HEK293 (cell line): ENCODE measurements around the gene ABT1.
"Not testable (repeated sequence)": the region's sequence is repeated elsewhere in the genome, so short reads cannot be mapped to it uniquely, and the experiment has no call there.

ENCODE experiments used
- CTCF ChIA-PET: fragments of 350-600 bp; formaldehyde crosslinking; extraction: SDS; loops from one replicate; lab custom pipeline; 2021; ENCODE audit warnings: antibody characterized with exemption; lab: Yijun Ruan, JAX
- POLR2A ChIA-PET: fragments of 300-600 bp; formaldehyde crosslinking; extraction: SDS; loops from one replicate; lab custom pipeline; 2020; ENCODE audit warnings: antibody characterized with exemption, inconsistent platforms; lab: Yijun Ruan, JAX
- H3K27ac ChIP-seq: fragments of 200-500 bp; sonication (Bioruptor generic); 2 replicates; pipeline ENCODE4 v1.5.1; 2014; ENCODE audit warnings: low read depth, low read length, control low read depth, inconsistent platforms; ENCODE audit errors: extremely low read depth
- H3K36me3 ChIP-seq, 2 experiments: fragments of 200-500 bp in 1 of 2; sonication (Bioruptor generic) in 1 of 2; 1 replicate in 1 of 2; 2 replicates in 1 of 2; pipeline ENCODE4 v1.5.1; 2014 to 2017; ENCODE audit warnings: inconsistent platforms in 2 of 2, low read length in 2 of 2; ENCODE audit not compliant: control insufficient read depth in 2 of 2, insufficient read depth in 1 of 2
- H3K4me1 ChIP-seq: fragments of 200-500 bp; sonication (Bioruptor generic); 2 replicates; pipeline ENCODE4 v1.5.1; 2014; ENCODE audit warnings: mild to moderate bottlenecking, low read length, inconsistent platforms; ENCODE audit not compliant: control insufficient read depth, insufficient read depth
- H3K4me3 ChIP-seq: 2 replicates; pipeline ENCODE4 v1.5.1; 2011; ENCODE audit warnings: low read depth, mild to moderate bottlenecking, control low read depth, low read length, moderate library complexity
- H3K9me3 ChIP-seq: fragments of 200-500 bp; sonication (Bioruptor generic); 2 replicates; pipeline ENCODE4 v1.5.1; 2014; ENCODE audit warnings: low read depth, low read length, inconsistent platforms; ENCODE audit not compliant: control insufficient read depth, insufficient read depth
- BCL11A ChIP-seq: fragments of 450-650 bp; formaldehyde crosslinking; IDR thresholded peaks from 2 replicates; pipeline ENCODE4 v1.5.1; 2016; ENCODE audit warnings: low read depth, missing biosample characterization, missing genetic modification characterization
- KLF1 ChIP-seq: fragments of 450-650 bp; formaldehyde crosslinking; IDR thresholded peaks from 2 replicates; pipeline ENCODE4 v1.5.1; 2016; ENCODE audit warnings: missing biosample characterization, missing genetic modification characterization
- MYNN ChIP-seq: fragments of 450-650 bp; formaldehyde crosslinking; IDR thresholded peaks from 2 replicates; pipeline ENCODE4 v1.5.1; 2016; ENCODE audit warnings: missing biosample characterization, missing genetic modification characterization, borderline replicate concordance
- WT1 ChIP-seq: fragments of 450-650 bp; formaldehyde crosslinking; IDR thresholded peaks from 2 replicates; pipeline ENCODE4 v1.5.1; 2016; ENCODE audit warnings: missing biosample characterization, missing genetic modification characterization
- ZBTB21 ChIP-seq: fragments of 450-650 bp; formaldehyde crosslinking; IDR thresholded peaks from 2 replicates; pipeline ENCODE4 v1.5.1; 2017; ENCODE audit warnings: missing biosample characterization, missing genetic modification characterization
- ZEB2 ChIP-seq: fragments of 450-650 bp; formaldehyde crosslinking; IDR thresholded peaks from 2 replicates; pipeline ENCODE4 v1.5.1; 2016; ENCODE audit warnings: missing biosample characterization, missing genetic modification characterization
- ZNF184 ChIP-seq: fragments of 450-650 bp; IDR thresholded peaks from 2 replicates; pipeline ENCODE4 v1.5.1; 2018; ENCODE audit warnings: missing biosample characterization, mild to moderate bottlenecking, missing genetic modification characterization
- ZNF544 ChIP-seq: fragments of 450-650 bp; formaldehyde crosslinking; IDR thresholded peaks from 2 replicates; pipeline ENCODE4 v1.5.0; 2017; ENCODE audit warnings: missing biosample characterization, missing genetic modification characterization
- ZNF549 ChIP-seq: fragments of 450-650 bp; IDR thresholded peaks from 2 replicates; pipeline ENCODE4 v1.5.1; 2018; ENCODE audit warnings: missing biosample characterization, missing genetic modification characterization, mild to moderate bottlenecking, inconsistent platforms, moderate library complexity
- ZNF558 ChIP-seq: fragments of 450-650 bp; formaldehyde crosslinking; IDR thresholded peaks from 2 replicates; pipeline ENCODE4 v1.5.1; 2016; ENCODE audit warnings: missing biosample characterization, missing genetic modification characterization
- ZNF560 ChIP-seq: fragments of 450-650 bp; formaldehyde crosslinking; IDR thresholded peaks from 2 replicates; pipeline ENCODE4 v1.5.1; 2017; ENCODE audit warnings: missing biosample characterization, missing genetic modification characterization, borderline replicate concordance
- ZNF677 ChIP-seq: fragments of 450-650 bp; IDR thresholded peaks from 2 replicates; pipeline ENCODE4 v1.5.0; 2018; ENCODE audit warnings: missing biosample characterization, mild to moderate bottlenecking, missing genetic modification characterization, moderate library complexity
- ZNF707 ChIP-seq: fragments of 450-650 bp; formaldehyde crosslinking; IDR thresholded peaks from 2 replicates; pipeline ENCODE4 v1.5.1; 2016; ENCODE audit warnings: missing biosample characterization, missing genetic modification characterization
- ZNF843 ChIP-seq: fragments of 450-650 bp; formaldehyde crosslinking; IDR thresholded peaks from 2 replicates; pipeline ENCODE4 v1.5.1; 2016; ENCODE audit warnings: missing biosample characterization, missing genetic modification characterization
- TF ChIP-seq, protein P1 (sequence below): fragments of 450-650 bp; formaldehyde crosslinking; IDR thresholded peaks from 2 replicates; pipeline ENCODE4 v1.5.1; 2016; ENCODE audit warnings: missing biosample characterization, missing genetic modification characterization
- TF ChIP-seq, protein P2 (sequence below): fragments of 450-650 bp; formaldehyde crosslinking; IDR thresholded peaks from 2 replicates; pipeline ENCODE4 v1.5.1; 2016; ENCODE audit warnings: missing biosample characterization, missing genetic modification characterization
- TF ChIP-seq, protein P3 (sequence below): fragments of 450-650 bp; formaldehyde crosslinking; IDR thresholded peaks from 2 replicates; pipeline ENCODE4 v1.5.1; 2016; ENCODE audit warnings: missing biosample characterization, missing genetic modification characterization, borderline replicate concordance
- TF ChIP-seq, protein P4 (sequence below): fragments of 450-650 bp; IDR thresholded peaks from 2 replicates; pipeline ENCODE4 v1.5.1; 2018; ENCODE audit warnings: missing biosample characterization, missing genetic modification characterization

The ABT1 gene

DNA sequence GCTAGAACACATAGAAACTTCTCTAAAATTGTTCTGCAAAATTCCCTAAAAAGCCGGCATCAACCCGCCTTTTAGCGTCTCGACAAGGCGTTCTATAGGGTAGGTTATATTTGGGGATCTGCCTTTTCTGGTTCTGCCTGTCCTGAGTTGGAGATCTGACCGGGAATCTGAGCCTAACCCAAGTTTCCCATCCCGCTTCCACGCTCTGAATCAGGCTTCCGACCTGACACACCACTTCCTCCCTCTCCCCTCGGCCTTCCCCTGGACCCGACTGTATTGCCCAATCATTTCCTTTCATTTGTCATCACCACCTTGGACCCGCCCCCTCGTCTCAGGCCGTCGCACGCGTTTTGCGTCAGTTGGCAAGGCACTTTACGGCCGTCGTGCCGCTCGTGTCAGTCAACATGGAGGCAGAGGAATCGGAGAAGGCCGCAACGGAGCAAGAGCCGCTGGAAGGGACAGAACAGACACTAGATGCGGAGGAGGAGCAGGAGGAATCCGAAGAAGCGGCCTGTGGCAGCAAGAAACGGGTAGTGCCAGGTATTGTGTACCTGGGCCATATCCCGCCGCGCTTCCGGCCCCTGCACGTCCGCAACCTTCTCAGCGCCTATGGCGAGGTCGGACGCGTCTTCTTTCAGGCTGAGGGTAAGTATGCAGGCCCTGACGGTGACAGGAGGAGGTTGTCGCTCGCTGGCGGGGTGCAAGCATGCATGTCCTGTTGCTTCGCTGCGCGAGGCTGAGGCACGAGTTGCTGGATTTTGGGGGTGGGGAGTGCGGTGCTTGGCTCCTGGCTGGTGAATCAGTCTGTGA lies at the start of gene ABT1 (continued):
- TF ChIP-seq, protein P1, sequence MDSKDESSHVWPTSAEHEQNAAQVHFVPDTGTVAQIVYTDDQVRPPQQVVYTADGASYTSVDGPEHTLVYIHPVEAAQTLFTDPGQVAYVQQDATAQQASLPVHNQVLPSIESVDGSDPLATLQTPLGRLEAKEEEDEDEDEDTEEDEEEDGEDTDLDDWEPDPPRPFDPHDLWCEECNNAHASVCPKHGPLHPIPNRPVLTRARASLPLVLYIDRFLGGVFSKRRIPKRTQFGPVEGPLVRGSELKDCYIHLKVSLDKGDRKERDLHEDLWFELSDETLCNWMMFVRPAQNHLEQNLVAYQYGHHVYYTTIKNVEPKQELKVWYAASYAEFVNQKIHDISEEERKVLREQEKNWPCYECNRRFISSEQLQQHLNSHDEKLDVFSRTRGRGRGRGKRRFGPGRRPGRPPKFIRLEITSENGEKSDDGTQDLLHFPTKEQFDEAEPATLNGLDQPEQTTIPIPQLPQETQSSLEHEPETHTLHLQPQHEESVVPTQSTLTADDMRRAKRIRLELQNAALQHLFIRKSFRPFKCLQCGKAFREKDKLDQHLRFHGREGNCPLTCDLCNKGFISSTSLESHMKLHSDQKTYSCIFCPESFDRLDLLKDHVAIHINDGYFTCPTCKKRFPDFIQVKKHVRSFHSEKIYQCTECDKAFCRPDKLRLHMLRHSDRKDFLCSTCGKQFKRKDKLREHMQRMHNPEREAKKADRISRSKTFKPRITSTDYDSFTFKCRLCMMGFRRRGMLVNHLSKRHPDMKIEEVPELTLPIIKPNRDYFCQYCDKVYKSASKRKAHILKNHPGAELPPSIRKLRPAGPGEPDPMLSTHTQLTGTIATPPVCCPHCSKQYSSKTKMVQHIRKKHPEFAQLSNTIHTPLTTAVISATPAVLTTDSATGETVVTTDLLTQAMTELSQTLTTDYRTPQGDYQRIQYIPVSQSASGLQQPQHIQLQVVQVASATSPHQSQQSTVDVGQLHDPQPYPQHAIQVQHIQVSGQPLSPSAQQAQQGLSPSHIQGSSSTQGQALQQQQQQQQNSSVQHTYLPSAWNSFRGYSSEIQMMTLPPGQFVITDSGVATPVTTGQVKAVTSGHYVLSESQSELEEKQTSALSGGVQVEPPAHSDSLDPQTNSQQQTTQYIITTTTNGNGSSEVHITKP, result peak; percentile 88
- TF ChIP-seq ZBTB21 (tag by site-specific recombination) (peak; percentile 66; the same call in 1 of the 2 replicates), ZNF707 (tag by site-specific recombination) (no peak), ZNF549 (tag by site-specific recombination) (no peak), ZNF560 (tag by site-specific recombination) (no peak), WT1 (tag by site-specific recombination) (peak; percentile 58), KLF1 (tag by site-specific recombination) (peak; percentile 59), ZNF184 (tag by site-specific recombination) (0 out of 2 replicates have a peak, but pooled peaks have one; percentile 9)
- TF ChIP-seq, all 188 proteins: peak for 45

DNA sequence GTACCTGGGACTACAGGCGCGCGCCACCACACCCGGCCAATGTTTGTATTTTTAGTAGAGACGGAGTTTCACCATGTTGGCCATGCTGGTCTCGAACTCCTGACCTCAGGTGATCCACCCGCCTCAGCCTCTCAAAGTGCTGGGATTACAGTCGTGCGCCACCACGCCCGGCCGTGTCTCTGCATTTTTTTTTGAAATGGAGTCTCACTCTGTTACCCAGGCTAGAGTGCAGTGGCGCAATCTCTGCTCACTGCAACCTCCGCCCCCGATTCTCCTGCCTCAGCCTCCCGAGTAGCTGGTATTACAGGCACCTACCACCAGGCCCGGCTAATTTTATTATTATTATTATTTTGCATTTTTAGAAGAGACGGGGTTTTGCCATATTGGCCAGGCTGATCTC lies 49.4 kb upstream of the ABT1 start:
- POLR2A ChIA-PET, H3K9me3 ChIP-seq, H3K4me3 ChIP-seq, H3K27ac ChIP-seq, H3K4me1 ChIP-seq: not testable (repeated sequence)
- CTCF ChIA-PET, result interaction anchor here (0.7 to 0.9 kb wide), 2 partner anchors 173 to 207 kb away, joined by 3 to 4 read pairs; no protein-coding TSS in a partner anchor
- H3K36me3 ChIP-seq, result peaks cover 5 to 27% of the 10 kb centered on the region in 2 experiments

DNA sequence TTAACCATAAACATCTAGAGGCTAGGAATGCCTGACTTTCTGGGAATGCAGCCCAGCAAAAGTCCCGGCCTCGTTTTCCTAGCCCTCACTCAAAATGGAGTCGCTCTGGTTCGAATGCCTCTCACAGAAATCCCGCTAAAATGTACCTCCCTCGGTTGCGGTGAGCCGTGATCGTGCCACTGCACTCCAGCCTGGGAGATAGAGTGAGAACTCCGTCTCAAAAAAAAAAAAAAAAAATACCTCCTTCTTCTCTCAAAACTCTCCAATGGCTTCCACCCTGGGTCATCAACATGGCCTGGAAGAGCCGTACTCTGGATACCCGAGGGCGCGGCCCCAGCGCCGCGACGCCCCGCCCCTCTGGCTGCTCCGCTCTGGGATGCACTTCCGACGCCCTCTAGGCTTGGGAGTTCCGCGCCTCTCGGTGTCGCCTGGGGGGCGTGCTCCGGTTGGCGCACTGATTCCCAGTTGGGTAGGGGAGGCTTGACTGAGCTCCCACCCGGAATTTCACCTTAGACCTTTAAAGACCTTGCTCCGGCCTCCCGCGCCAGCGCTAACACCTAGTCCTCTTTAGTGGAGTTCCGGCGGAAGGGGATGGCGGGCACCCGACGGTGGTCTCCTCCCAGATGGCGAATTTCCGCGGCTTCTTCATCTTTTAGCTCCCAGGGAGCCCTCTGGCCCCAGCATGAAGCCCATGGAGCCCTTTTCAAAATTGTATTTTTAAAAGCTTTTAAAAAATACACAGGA lies 46.3 kb upstream of the ABT1 start:
- ChIA-PET POLR2A (interaction anchor here (1.5 kb wide), 1 partner anchor 13 kb away, joined by 5 read pairs; the partner anchor contains the start of gene HMGN4), CTCF (interaction anchor here (0.6 kb wide), 3 partner anchors 14 to 29 kb away, joined by 3 to 6 read pairs (median 4); no protein-coding TSS in a partner anchor)
- Histone ChIP-seq H3K4me1 (no peaks in the 10 kb centered on the region), H3K36me3 (peaks cover 0 to 9% of the 10 kb centered on the region in 2 experiments; a peak in 2 of 3 replicates), H3K27ac (no peak overlapping the region), H3K4me3 (no peak overlapping the region), H3K9me3 (no peaks in the 10 kb centered on the region)
- TF ChIP-seq, protein P2, sequence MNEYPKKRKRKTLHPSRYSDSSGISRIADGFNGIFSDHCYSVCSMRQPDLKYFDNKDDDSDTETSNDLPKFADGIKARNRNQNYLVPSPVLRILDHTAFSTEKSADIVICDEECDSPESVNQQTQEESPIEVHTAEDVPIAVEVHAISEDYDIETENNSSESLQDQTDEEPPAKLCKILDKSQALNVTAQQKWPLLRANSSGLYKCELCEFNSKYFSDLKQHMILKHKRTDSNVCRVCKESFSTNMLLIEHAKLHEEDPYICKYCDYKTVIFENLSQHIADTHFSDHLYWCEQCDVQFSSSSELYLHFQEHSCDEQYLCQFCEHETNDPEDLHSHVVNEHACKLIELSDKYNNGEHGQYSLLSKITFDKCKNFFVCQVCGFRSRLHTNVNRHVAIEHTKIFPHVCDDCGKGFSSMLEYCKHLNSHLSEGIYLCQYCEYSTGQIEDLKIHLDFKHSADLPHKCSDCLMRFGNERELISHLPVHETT, result no peak
- TF ChIP-seq ZNF843, result no peak
- TF ChIP-seq, protein P3, sequence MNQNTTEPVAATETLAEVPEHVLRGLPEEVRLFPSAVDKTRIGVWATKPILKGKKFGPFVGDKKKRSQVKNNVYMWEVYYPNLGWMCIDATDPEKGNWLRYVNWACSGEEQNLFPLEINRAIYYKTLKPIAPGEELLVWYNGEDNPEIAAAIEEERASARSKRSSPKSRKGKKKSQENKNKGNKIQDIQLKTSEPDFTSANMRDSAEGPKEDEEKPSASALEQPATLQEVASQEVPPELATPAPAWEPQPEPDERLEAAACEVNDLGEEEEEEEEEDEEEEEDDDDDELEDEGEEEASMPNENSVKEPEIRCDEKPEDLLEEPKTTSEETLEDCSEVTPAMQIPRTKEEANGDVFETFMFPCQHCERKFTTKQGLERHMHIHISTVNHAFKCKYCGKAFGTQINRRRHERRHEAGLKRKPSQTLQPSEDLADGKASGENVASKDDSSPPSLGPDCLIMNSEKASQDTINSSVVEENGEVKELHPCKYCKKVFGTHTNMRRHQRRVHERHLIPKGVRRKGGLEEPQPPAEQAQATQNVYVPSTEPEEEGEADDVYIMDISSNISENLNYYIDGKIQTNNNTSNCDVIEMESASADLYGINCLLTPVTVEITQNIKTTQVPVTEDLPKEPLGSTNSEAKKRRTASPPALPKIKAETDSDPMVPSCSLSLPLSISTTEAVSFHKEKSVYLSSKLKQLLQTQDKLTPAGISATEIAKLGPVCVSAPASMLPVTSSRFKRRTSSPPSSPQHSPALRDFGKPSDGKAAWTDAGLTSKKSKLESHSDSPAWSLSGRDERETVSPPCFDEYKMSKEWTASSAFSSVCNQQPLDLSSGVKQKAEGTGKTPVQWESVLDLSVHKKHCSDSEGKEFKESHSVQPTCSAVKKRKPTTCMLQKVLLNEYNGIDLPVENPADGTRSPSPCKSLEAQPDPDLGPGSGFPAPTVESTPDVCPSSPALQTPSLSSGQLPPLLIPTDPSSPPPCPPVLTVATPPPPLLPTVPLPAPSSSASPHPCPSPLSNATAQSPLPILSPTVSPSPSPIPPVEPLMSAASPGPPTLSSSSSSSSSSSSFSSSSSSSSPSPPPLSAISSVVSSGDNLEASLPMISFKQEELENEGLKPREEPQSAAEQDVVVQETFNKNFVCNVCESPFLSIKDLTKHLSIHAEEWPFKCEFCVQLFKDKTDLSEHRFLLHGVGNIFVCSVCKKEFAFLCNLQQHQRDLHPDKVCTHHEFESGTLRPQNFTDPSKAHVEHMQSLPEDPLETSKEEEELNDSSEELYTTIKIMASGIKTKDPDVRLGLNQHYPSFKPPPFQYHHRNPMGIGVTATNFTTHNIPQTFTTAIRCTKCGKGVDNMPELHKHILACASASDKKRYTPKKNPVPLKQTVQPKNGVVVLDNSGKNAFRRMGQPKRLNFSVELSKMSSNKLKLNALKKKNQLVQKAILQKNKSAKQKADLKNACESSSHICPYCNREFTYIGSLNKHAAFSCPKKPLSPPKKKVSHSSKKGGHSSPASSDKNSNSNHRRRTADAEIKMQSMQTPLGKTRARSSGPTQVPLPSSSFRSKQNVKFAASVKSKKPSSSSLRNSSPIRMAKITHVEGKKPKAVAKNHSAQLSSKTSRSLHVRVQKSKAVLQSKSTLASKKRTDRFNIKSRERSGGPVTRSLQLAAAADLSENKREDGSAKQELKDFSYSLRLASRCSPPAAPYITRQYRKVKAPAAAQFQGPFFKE (tag by site-specific recombination), result no peak
- TF ChIP-seq ZNF544 (tag by site-specific recombination), result no peak
- TF ChIP-seq ZNF558 (tag by site-specific recombination), result no peak
- no peak for TF ChIP-seq ZNF677 (tag by site-specific recombination)
- no peak for TF ChIP-seq ZEB2 (tag by site-specific recombination)
- no peak for TF ChIP-seq MYNN
- TF ChIP-seq, protein P4, sequence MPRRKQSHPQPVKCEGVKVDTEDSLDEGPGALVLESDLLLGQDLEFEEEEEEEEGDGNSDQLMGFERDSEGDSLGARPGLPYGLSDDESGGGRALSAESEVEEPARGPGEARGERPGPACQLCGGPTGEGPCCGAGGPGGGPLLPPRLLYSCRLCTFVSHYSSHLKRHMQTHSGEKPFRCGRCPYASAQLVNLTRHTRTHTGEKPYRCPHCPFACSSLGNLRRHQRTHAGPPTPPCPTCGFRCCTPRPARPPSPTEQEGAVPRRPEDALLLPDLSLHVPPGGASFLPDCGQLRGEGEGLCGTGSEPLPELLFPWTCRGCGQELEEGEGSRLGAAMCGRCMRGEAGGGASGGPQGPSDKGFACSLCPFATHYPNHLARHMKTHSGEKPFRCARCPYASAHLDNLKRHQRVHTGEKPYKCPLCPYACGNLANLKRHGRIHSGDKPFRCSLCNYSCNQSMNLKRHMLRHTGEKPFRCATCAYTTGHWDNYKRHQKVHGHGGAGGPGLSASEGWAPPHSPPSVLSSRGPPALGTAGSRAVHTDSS (tag by site-specific recombination), result no peak
- no peak for TF ChIP-seq BCL11A (tag by site-specific recombination)
